ENCODE results near the gene TYW1B.
"Not testable (repeated sequence)": the region's sequence is repeated elsewhere in the genome, so short reads cannot be mapped to it uniquely, and the experiment has no call there.

DNA sequence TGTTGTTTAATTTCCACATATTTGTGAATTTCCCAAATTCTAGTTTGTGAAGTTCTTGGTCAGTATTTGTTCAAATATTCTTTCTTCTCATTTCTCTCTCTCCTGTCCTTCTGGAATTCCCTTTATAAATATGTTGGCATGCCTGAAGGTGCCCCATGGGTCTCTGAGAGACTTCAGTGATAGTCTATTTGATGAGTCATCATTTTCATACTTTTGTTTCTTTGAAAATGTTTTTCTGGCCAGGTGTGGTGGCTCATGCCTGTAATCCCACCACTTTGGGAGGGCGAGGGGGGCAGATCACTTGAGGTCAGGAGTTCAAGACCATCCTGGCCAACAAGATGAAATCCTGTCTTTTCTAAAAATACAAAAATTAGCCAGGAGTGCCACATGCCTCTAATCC is 127.5 kb downstream of the TYW1B start:
- TF ChIP-seq, protein P1, sequence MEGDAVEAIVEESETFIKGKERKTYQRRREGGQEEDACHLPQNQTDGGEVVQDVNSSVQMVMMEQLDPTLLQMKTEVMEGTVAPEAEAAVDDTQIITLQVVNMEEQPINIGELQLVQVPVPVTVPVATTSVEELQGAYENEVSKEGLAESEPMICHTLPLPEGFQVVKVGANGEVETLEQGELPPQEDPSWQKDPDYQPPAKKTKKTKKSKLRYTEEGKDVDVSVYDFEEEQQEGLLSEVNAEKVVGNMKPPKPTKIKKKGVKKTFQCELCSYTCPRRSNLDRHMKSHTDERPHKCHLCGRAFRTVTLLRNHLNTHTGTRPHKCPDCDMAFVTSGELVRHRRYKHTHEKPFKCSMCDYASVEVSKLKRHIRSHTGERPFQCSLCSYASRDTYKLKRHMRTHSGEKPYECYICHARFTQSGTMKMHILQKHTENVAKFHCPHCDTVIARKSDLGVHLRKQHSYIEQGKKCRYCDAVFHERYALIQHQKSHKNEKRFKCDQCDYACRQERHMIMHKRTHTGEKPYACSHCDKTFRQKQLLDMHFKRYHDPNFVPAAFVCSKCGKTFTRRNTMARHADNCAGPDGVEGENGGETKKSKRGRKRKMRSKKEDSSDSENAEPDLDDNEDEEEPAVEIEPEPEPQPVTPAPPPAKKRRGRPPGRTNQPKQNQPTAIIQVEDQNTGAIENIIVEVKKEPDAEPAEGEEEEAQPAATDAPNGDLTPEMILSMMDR (conservative IDR thresholded peaks at IDR 0.05 in 1 of 2, IDR thresholded peaks at IDR 0.05 in 1 of 2; ENCODE audit: low read depth in 1 of 2, low read length in 2 of 2) = not testable (repeated sequence)
- not testable (repeated sequence) for TF ChIP-seq EZH2 (IDR thresholded peaks at IDR 0.05; ENCODE audit: low read length, missing control alignments)

All from fibroblast of lung (primary cell).